H9 (cell line): Measurements from ENCODE around the gene NCAM1. TPM values are rescaled to one million over a fixed set of nuclear protein-coding genes. Genes with fewer than 3 reads are reported as not detected.

Experiments
- DNase-seq: peaks from one replicate; pipeline ENCODE4 v3.0.0-alpha.2; 2017
- H2AFZ ChIP-seq: one replicate; pipeline ENCODE4 v1.6.1; 2013; ENCODE audit warnings: mild to moderate bottlenecking, low read length, control low read depth, moderate library complexity
- H2AK5ac ChIP-seq: 2 replicates; pipeline ENCODE4 v1.6.1; 2013; ENCODE audit warnings: low read length, control low read depth, mixed read lengths; ENCODE audit not compliant: insufficient read length
- H2BK120ac ChIP-seq: one replicate; pipeline ENCODE4 v1.6.1; 2013; ENCODE audit warnings: low read depth, mild to moderate bottlenecking, low read length, control low read depth, inconsistent platforms; ENCODE audit not compliant: poor library complexity, severe bottlenecking
- H2BK12ac ChIP-seq: 2 replicates; pipeline ENCODE4 v1.6.1; 2013; ENCODE audit warnings: low read length, control low read depth, mixed read lengths, low read depth; ENCODE audit not compliant: insufficient read length
- H2BK15ac ChIP-seq: 2 replicates; pipeline ENCODE4 v1.6.1; 2013; ENCODE audit warnings: low read depth, low read length, control low read depth
- H2BK20ac ChIP-seq: one replicate; pipeline ENCODE4 v1.6.1; 2013; ENCODE audit warnings: low read depth, mild to moderate bottlenecking, low read length, control low read depth, inconsistent platforms; ENCODE audit not compliant: poor library complexity, severe bottlenecking
- H2BK5ac ChIP-seq: 2 replicates; pipeline ENCODE4 v1.6.1; 2013; ENCODE audit warnings: low read length, control low read depth, mixed read lengths; ENCODE audit not compliant: insufficient read length
- H3K14ac ChIP-seq: 2 replicates; pipeline ENCODE4 v1.6.1; 2013; ENCODE audit warnings: low read length, control low read depth; ENCODE audit not compliant: insufficient read depth
- H3K18ac ChIP-seq: 2 replicates; pipeline ENCODE4 v1.6.1; 2013; ENCODE audit warnings: low read depth, mild to moderate bottlenecking, mixed read lengths, low read length, control low read depth; ENCODE audit not compliant: insufficient read length
- H3K23ac ChIP-seq: 2 replicates; pipeline ENCODE4 v1.6.1; 2013; ENCODE audit warnings: low read length, control low read depth, mixed read lengths, low read depth; ENCODE audit not compliant: insufficient read length
- H3K23me2 ChIP-seq: 2 replicates; pipeline ENCODE4 v1.6.1; 2013; ENCODE audit warnings: low read depth, mild to moderate bottlenecking, mixed read lengths, low read length, control low read depth; ENCODE audit not compliant: insufficient read length, poor library complexity, severe bottlenecking
- H3K27ac ChIP-seq: 2 replicates; pipeline ENCODE4 v1.5.1; 2013; ENCODE audit warnings: low read length, control low read depth, mixed read lengths, low read depth; ENCODE audit not compliant: insufficient read length
- H3K27me3 ChIP-seq: 2 replicates; pipeline ENCODE4 v1.6.1; 2013; ENCODE audit warnings: low read length, control low read depth, inconsistent platforms; ENCODE audit not compliant: insufficient read depth
- H3K4ac ChIP-seq: 2 replicates; pipeline ENCODE4 v1.6.1; 2013; ENCODE audit warnings: low read depth, mild to moderate bottlenecking, control low read depth, inconsistent platforms, low read length, moderate library complexity
- H3K4me1 ChIP-seq: 2 replicates; pipeline ENCODE4 v1.6.1; 2013; ENCODE audit warnings: low read length, control low read depth, inconsistent platforms; ENCODE audit not compliant: insufficient read depth
- H3K4me2 ChIP-seq: 2 replicates; pipeline ENCODE4 v1.6.1; 2013; ENCODE audit warnings: low read length, control low read depth, mixed read lengths; ENCODE audit not compliant: insufficient read length, insufficient read depth
- H3K56ac ChIP-seq: 2 replicates; pipeline ENCODE4 v1.6.1; 2013; ENCODE audit warnings: low read depth, mild to moderate bottlenecking, mixed read lengths, low read length, control low read depth; ENCODE audit not compliant: insufficient read length
- H3K79me1 ChIP-seq: 2 replicates; pipeline ENCODE4 v1.6.1; 2013; ENCODE audit warnings: low read depth, mild to moderate bottlenecking, moderate library complexity, low read length, control low read depth, inconsistent platforms; ENCODE audit not compliant: insufficient read depth, poor library complexity, severe bottlenecking
- H3K79me2 ChIP-seq: 2 replicates; pipeline ENCODE4 v1.6.1; 2013; ENCODE audit warnings: low read length, control low read depth, inconsistent platforms; ENCODE audit not compliant: insufficient read depth
- H3K9ac ChIP-seq: 2 replicates; pipeline ENCODE4 v1.6.1; 2013; ENCODE audit warnings: low read length, control low read depth, mixed read lengths; ENCODE audit not compliant: insufficient read length; ENCODE audit errors: extremely low read depth
- H3K9me3 ChIP-seq: one replicate; pipeline ENCODE4 v1.6.1; 2013; ENCODE audit warnings: low read depth, low read length, inconsistent platforms; ENCODE audit not compliant: control insufficient read depth
- H3T11ph ChIP-seq: one replicate; pipeline ENCODE4 v1.6.1; 2013; ENCODE audit warnings: mild to moderate bottlenecking, low read length, control low read depth, inconsistent platforms
- H4K20me1 ChIP-seq: one replicate; pipeline ENCODE4 v1.6.1; 2013; ENCODE audit not compliant: control insufficient read depth, insufficient read length, insufficient read depth
- H4K5ac ChIP-seq: 2 replicates; pipeline ENCODE4 v1.6.1; 2013; ENCODE audit warnings: low read depth, mild to moderate bottlenecking, mixed read lengths, low read length, control low read depth; ENCODE audit not compliant: insufficient read length
- H4K8ac ChIP-seq: replicated peaks from 2 replicates; pipeline ENCODE4 v1.6.1; 2013; ENCODE audit warnings: low read length, control low read depth, mixed read lengths, low read depth; ENCODE audit not compliant: insufficient read length
- H4K91ac ChIP-seq: 2 replicates; pipeline ENCODE4 v1.6.1; 2013; ENCODE audit warnings: low read depth, mild to moderate bottlenecking, moderate library complexity, mixed read lengths, low read length, control low read depth; ENCODE audit not compliant: insufficient read length
- H3K27ac Mint-ChIP-seq, 3 experiments: 2 replicates in 2 of 3; 3 replicates in 1 of 3; pipeline ENCODE4 v1.8.0; 2020 to 2021; ENCODE audit warnings: mixed read lengths in 3 of 3, mild to moderate bottlenecking in 1 of 3, moderate library complexity in 1 of 3
- H3K27me3 Mint-ChIP-seq: 2 replicates; pipeline ENCODE4 v1.8.0; 2021; ENCODE audit warnings: low read depth, mild to moderate bottlenecking, moderate library complexity, mixed read lengths
- H3K36me3 Mint-ChIP-seq, 3 experiments: 2 replicates in 2 of 3; 3 replicates in 1 of 3; pipeline ENCODE4 v1.8.0; 2020 to 2021; ENCODE audit warnings: low read depth in 3 of 3, mixed read lengths in 3 of 3; ENCODE audit not compliant: insufficient read depth in 1 of 3
- H3K4me1 Mint-ChIP-seq, 2 experiments: 2 replicates each; pipeline ENCODE4 v1.8.0; 2020; ENCODE audit warnings: mixed read lengths in 2 of 2
- H3K4me3 Mint-ChIP-seq, 2 experiments: 2 replicates in 1 of 2; 3 replicates in 1 of 2; pipeline ENCODE4 v1.8.0; 2020 to 2021; ENCODE audit warnings: mild to moderate bottlenecking in 2 of 2, mixed read lengths in 2 of 2, moderate library complexity in 1 of 2
- H3K9me3 Mint-ChIP-seq, 2 experiments: 2 replicates in 1 of 2; 3 replicates in 1 of 2; pipeline ENCODE4 v1.8.0; 2020; ENCODE audit warnings: mild to moderate bottlenecking in 2 of 2, mixed read lengths in 2 of 2, moderate library complexity in 1 of 2
- CTCF ChIP-seq: fragments of 200-600 bp; sonication (generic); conservative IDR thresholded peaks from 3 replicates; pipeline ENCODE4 v1.8.0; 2021; ENCODE audit warnings: antibody characterized with exemption, mild to moderate bottlenecking
- WGBS: extraction: QIAGEN DNeasy Blood & Tissue Kit; methylation state at CpG from one replicate; pipeline ENCODE4 v1.1.7; 2013; ENCODE audit warnings: missing lambda C conversion rate, low lambda C conversion rate, mixed read lengths; ENCODE audit not compliant: insufficient read length; ENCODE audit errors: extremely low coverage; 5-methylcytosine and 5-hydroxymethylcytosine counted together
- total RNA-seq: library from RNA; stranded (reverse); gene quantifications from 2 replicates; pipeline ENCODE4 v1.2.1, GENCODE V29; 2021

The NCAM1 gene
- total RNA-seq, 1 experiment from 2014 or later: 2.5 TPM

- Histone ChIP-seq H3K27me3 (no peaks in the 10 kb centered on the region), H3K23ac (no peak overlapping the region), H2BK5ac (no peak overlapping the region), H4K20me1 (no peaks in the 10 kb centered on the region), H4K5ac (no peak overlapping the region), H3K4me2 (no peak overlapping the region), H3K79me2 (no peaks in the 10 kb centered on the region), H3K4ac (no peak overlapping the region), H2BK20ac (no peak overlapping the region), H3K79me1 (no peaks in the 10 kb centered on the region), H3K23me2 (no peaks in the 10 kb centered on the region), H4K8ac (no peak overlapping the region), H3K9ac (no peak overlapping the region), H3K56ac (no peak overlapping the region), H3K27ac (no peak overlapping the region), H2AFZ (no peak overlapping the region), H3T11ph (no peak overlapping the region), H2BK15ac (no peak overlapping the region), H3K9me3 (no peaks in the 10 kb centered on the region), H3K18ac (no peak overlapping the region), H2BK12ac (no peak overlapping the region), H3K14ac (no peak overlapping the region), H4K91ac (no peak overlapping the region), H2BK120ac (no peak overlapping the region), H3K4me1 (no peaks in the 10 kb centered on the region), H2AK5ac (no peak overlapping the region)
- DNase-seq: no peak
- TF ChIP-seq CTCF: no peak
- Mint-ChIP-seq H3K27ac (no peak overlapping the region), H3K9me3 (no peaks in the 10 kb centered on the region), H3K4me3 (no peak overlapping the region), H3K27me3 (no peaks in the 10 kb centered on the region), H3K36me3 (no peaks in the 10 kb centered on the region; a peak in 1 of 7 replicates), H3K4me1 (no peaks in the 10 kb centered on the region)
- no CpG with 5 or more reads among the region's 2 CpGs for WGBS
Observed at GRCh38 chr11:113023228-113023627, 62.0 kb downstream of the NCAM1 start.
